ENCODE results near the gene PREX1. TPM values are rescaled to one million over a fixed set of nuclear protein-coding genes. Genes with fewer than 3 reads are reported as not detected.

PREX1 gene
- total RNA-seq, 1 donor from 2014 or later = 36.1 TPM

- DNase-seq (ENCODE audit: low read depth in 2 of 2) = no peak
These were observed 91.2 kb downstream of the PREX1 start for GRCh38 chr20:48736636-48737035.

- DNase-seq (ENCODE audit: low read depth in 2 of 2) = no peak
These were observed 91.6 kb downstream of the PREX1 start for GRCh38 chr20:48736231-48736630.

GRCh38 chr20:48735112-48735511 is 92.7 kb downstream of the PREX1 start:
- DNase-seq (ENCODE audit: low read depth in 2 of 2) = no peak

- DNase-seq (ENCODE audit: low read depth in 2 of 2) = no peak
These were observed 93.6 kb downstream of the PREX1 start for GRCh38 chr20:48734104-48734749.

GRCh38 chr20:48733296-48733790 is 94.5 kb downstream of the PREX1 start:
- no peak for DNase-seq (ENCODE audit: low read depth in 2 of 2)

GRCh38 chr20:48732081-48732829 is 95.5 kb downstream of the PREX1 start:
- DNase-seq (ENCODE audit: low read depth in 2 of 2) = peak in 1 of 2 donors; percentile 27

- no peak for DNase-seq (ENCODE audit: low read depth in 2 of 2)
These were observed 96.3 kb downstream of the PREX1 start for GRCh38 chr20:48731536-48731935.

GRCh38 chr20:48730977-48731376 is 96.8 kb downstream of the PREX1 start:
- no peak for DNase-seq (ENCODE audit: low read depth in 2 of 2)

- DNase-seq (ENCODE audit: low read depth in 2 of 2) = no peak
These were observed 98.3 kb downstream of the PREX1 start for GRCh38 chr20:48729538-48729937.

GRCh38 chr20:48728042-48728825 is 99.6 kb downstream of the PREX1 start:
- DNase-seq (ENCODE audit: low read depth in 2 of 2) = no peak

- no peak for DNase-seq (ENCODE audit: low read depth in 2 of 2)
These were observed 100.6 kb downstream of the PREX1 start for GRCh38 chr20:48727226-48727625.

- DNase-seq (ENCODE audit: low read depth in 2 of 2) = peak in 1 of 2 donors; percentile 33
These were observed 102.2 kb downstream of the PREX1 start for GRCh38 chr20:48725555-48725991.

GRCh38 chr20:48724891-48725554 is 102.8 kb downstream of the PREX1 start:
- DNase-seq (ENCODE audit: low read depth in 2 of 2) = no peak

- no peak for DNase-seq (ENCODE audit: low read depth in 2 of 2)
These were observed 103.4 kb downstream of the PREX1 start for GRCh38 chr20:48724382-48724781.

GRCh38 chr20:48723308-48724264 is 104.2 kb downstream of the PREX1 start:
- peak in 1 of 2 donors; percentile 72 for DNase-seq (ENCODE audit: low read depth in 2 of 2)

- DNase-seq (ENCODE audit: low read depth in 2 of 2) = peak; percentile 48 to 78
These were observed 105.0 kb downstream of the PREX1 start for GRCh38 chr20:48722737-48723191.

GRCh38 chr20:48722002-48722731 is 105.6 kb downstream of the PREX1 start:
- peak; percentile 81 to 99 for DNase-seq (ENCODE audit: low read depth in 2 of 2)

GRCh38 chr20:48721324-48722001 is 106.3 kb downstream of the PREX1 start:
- DNase-seq (ENCODE audit: low read depth in 2 of 2) = no peak
